OCI-M1 (cell line): ENCODE data around the gene RAB31.
"Not testable (repeated sequence)": the region's sequence is repeated elsewhere in the genome, so short reads cannot be mapped to it uniquely, and the experiment has no call there.

ENCODE experiments used
- DNase-seq: peaks from one replicate; lab custom pipeline; 2025; lab: John Stamatoyannopoulos, UW

RAB31 gene

GRCh38 chr18:9762526-9762925 is 54.4 kb downstream of the RAB31 start:
- DNase-seq = peak; percentile 85

GRCh38 chr18:9763157-9763556 is 55.1 kb downstream of the RAB31 start:
- no peak for DNase-seq

- DNase-seq = no peak
Observed at GRCh38 chr18:9764011-9764481, 55.9 kb downstream of the RAB31 start.

- no peak for DNase-seq
Observed at GRCh38 chr18:9765501-9765900, 57.4 kb downstream of the RAB31 start.

GRCh38 chr18:9766076-9766481 is 58.0 kb downstream of the RAB31 start:
- DNase-seq = no peak

- no peak for DNase-seq
Observed at GRCh38 chr18:9766740-9767139, 58.6 kb downstream of the RAB31 start.

- not testable (repeated sequence) for DNase-seq
Observed at GRCh38 chr18:9768071-9768691, 60.1 kb downstream of the RAB31 start.

- not testable (repeated sequence) for DNase-seq
Observed at GRCh38 chr18:9770111-9770510, 62.0 kb downstream of the RAB31 start.

- peak; percentile 93 for DNase-seq
Observed at GRCh38 chr18:9771261-9771976, 63.3 kb downstream of the RAB31 start.

- DNase-seq = no peak
Observed at GRCh38 chr18:9771977-9772660, 64.0 kb downstream of the RAB31 start.

GRCh38 chr18:9772847-9773677 is 65.0 kb downstream of the RAB31 start:
- no peak for DNase-seq

- no peak for DNase-seq
Observed at GRCh38 chr18:9774150-9774549, 66.0 kb downstream of the RAB31 start.

- no peak for DNase-seq
Observed at GRCh38 chr18:9775178-9775577, 67.1 kb downstream of the RAB31 start.

- no peak for DNase-seq
Observed at GRCh38 chr18:9779630-9780029, 71.5 kb downstream of the RAB31 start.

- DNase-seq = peak; percentile 88
Observed at GRCh38 chr18:9782073-9782857, 74.2 kb downstream of the RAB31 start.

GRCh38 chr18:9786631-9787030 is 78.5 kb downstream of the RAB31 start:
- no peak for DNase-seq

- DNase-seq = no peak
Observed at GRCh38 chr18:9787036-9787435, 78.9 kb downstream of the RAB31 start.

- DNase-seq = peak; percentile 74
Observed at GRCh38 chr18:9787712-9788111, 79.6 kb downstream of the RAB31 start.

- no peak for DNase-seq
Observed at GRCh38 chr18:9788140-9788539, 80.0 kb downstream of the RAB31 start.

GRCh38 chr18:9788860-9789259 is 80.8 kb downstream of the RAB31 start:
- DNase-seq = no peak

GRCh38 chr18:9790261-9790660 is 82.2 kb downstream of the RAB31 start:
- DNase-seq = no peak
